ENCODE data around the gene COX7A2. TPM values are rescaled to one million over a fixed set of nuclear protein-coding genes. Genes with fewer than 3 reads are reported as not detected.

The COX7A2 gene
- total RNA-seq, 1 experiment from 2014 or later: 524 TPM

DNA sequence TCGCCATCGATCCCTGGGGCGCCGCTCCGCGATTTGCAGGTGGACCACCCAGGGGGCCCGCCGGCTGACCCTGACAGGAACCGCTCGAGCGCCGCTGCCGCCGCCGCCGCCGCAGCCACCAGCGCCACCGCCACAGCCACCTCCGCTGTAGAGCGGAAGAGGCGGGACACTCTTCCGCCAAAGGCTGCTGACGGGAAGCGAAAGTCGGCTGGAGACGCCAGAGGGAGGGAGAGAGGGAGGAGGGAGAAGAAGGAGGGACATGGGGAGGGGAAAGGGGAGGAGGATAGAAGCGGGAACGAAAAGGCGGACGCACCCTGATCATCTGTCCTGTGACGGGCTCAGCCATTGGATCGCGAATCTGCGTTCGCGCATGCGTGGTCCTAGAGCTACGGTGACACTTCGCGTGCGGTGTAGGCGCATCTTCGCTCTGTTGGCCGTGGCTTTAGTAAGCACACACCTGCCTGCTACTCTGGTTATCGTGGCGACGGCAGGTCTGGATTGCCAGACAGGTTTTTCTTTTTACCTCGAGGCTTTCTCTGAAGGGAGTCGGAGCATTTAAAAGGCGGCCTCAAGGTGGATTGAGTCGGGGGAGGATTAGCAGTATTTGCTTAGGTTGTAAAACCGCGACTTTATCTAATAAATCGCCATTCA lies 41.2 kb upstream of the COX7A2 start, which contains the start of gene TMEM30A:
TSS of gene TMEM30A (minus strand) at position 161 of the 651 bp plus-strand sequence. CDS start at position 7, 154 bp downstream.
- Histone ChIP-seq H3K79me2 (ENCODE audit: low read depth) (peaks cover 62% of the 10 kb centered on the region), H3K27ac (peak within 1 kb of the TSS; percentile 85), H3K9me2 (ENCODE audit: insufficient read depth) (no peaks in the 10 kb centered on the region), H3K4me3 (peak within 1 kb of the TSS; percentile 95), H3K36me3 (ENCODE audit: low read depth) (no peaks in the 10 kb centered on the region), H3K4me2 (peak within 1 kb of the TSS; percentile 91), H3K27me3 (ENCODE audit: insufficient read depth, low read depth) (no peaks in the 10 kb centered on the region), H3F3A (ENCODE audit: insufficient read depth, low read depth) (peaks cover 12% of the 10 kb centered on the region), H3K9me3 (ENCODE audit: insufficient read depth, low read depth) (no peaks in the 10 kb centered on the region), H2AFZ (peak within 1 kb of the TSS; percentile 98), H3K4me1 (replicated peaks; ENCODE audit: insufficient read depth) (peaks cover 54% of the 10 kb centered on the region), H4K20me1 (ENCODE audit: insufficient read depth) (peaks cover 5% of the 10 kb centered on the region; the same call in 1 of the 2 replicates)
- BruUV-seq (replicated peaks): no TSS peak
- peak; percentile 97 to 98 for DNase-seq
- ChIA-PET CTCF (no interaction called here), POLR2A (ENCODE audit: unreplicated experiment) (interaction anchor here (0.5 to 1.1 kb wide), 5 partner anchors 8 to 317 kb away, joined by 3 to 8 read pairs (median 6); partner anchors contain the start of gene SENP6)
- TF ChIP-seq EZH2 (IDR thresholded peaks at IDR 0.05; ENCODE audit: low read depth): no peak
- 0 out of 2 replicates have a peak, but pooled peaks have one; percentile 3 for TF ChIP-seq CTCF (conservative IDR thresholded peaks at IDR 0.05)
- intact Hi-C loops (cut with micrococcal nuclease; ENCODE audit: unreplicated experiment): loop anchor here (1.0 to 10.0 kb wide), 4 partner anchors 16 to 468 kb away; partner anchors contain the start of genes COX7A2 and SENP6

GRCh38 chr6:75283907-75284631 lies 40.5 kb upstream of the COX7A2 start:
- Histone ChIP-seq H3K4me2 (peak overlapping the region; percentile 91), H3K27me3 (ENCODE audit: insufficient read depth, low read depth) (no peaks in the 10 kb centered on the region), H3K4me3 (peak overlapping the region; percentile 95), H2AFZ (peak overlapping the region; percentile 90), H3K36me3 (ENCODE audit: low read depth) (no peaks in the 10 kb centered on the region), H3K9me3 (ENCODE audit: insufficient read depth, low read depth) (no peaks in the 10 kb centered on the region), H3K27ac (peak overlapping the region; percentile 85), H3F3A (ENCODE audit: insufficient read depth, low read depth) (peaks cover 12% of the 10 kb centered on the region), H3K79me2 (ENCODE audit: low read depth) (peaks cover 69% of the 10 kb centered on the region), H3K4me1 (replicated peaks; ENCODE audit: insufficient read depth) (peaks cover 54% of the 10 kb centered on the region), H3K9me2 (ENCODE audit: insufficient read depth) (no peaks in the 10 kb centered on the region), H4K20me1 (ENCODE audit: insufficient read depth) (peaks cover 5% of the 10 kb centered on the region; the same call in 1 of the 2 replicates)
- CTCF ChIA-PET: no interaction called here
- TF ChIP-seq EZH2 (IDR thresholded peaks at IDR 0.05; ENCODE audit: low read depth) (no peak), CTCF (conservative IDR thresholded peaks at IDR 0.05) (0 out of 2 replicates have a peak, but pooled peaks have one; percentile 8)
- intact Hi-C loops (cut with micrococcal nuclease; ENCODE audit: unreplicated experiment): loop anchor here (1.0 to 10.0 kb wide), 4 partner anchors 15 to 468 kb away; partner anchors contain the start of genes COX7A2 and SENP6
- TSS peak; percentile 50 for BruUV-seq (replicated peaks)
- POLR2A ChIA-PET (ENCODE audit: unreplicated experiment): interaction anchor here (0.5 to 1.1 kb wide), 2 partner anchors 9 to 240 kb away, joined by 3 to 8 read pairs; no protein-coding TSS in a partner anchor
- DNase-seq: peak; percentile 24 to 38

- ChIA-PET POLR2A (ENCODE audit: unreplicated experiment) (no interaction called here), CTCF (interaction anchor here (0.6 kb wide), 1 partner anchor 71 kb away, joined by 3 read pairs; no protein-coding TSS in a partner anchor)
- Histone ChIP-seq H3K4me3 (peak overlapping the region; percentile 95; the same call in 1 of the 2 replicates), H3K27me3 (ENCODE audit: insufficient read depth, low read depth) (no peaks in the 10 kb centered on the region), H3K36me3 (ENCODE audit: low read depth) (no peaks in the 10 kb centered on the region), H3F3A (ENCODE audit: insufficient read depth, low read depth) (peaks cover 12% of the 10 kb centered on the region), H2AFZ (no peak overlapping the region), H3K79me2 (ENCODE audit: low read depth) (peaks cover 81% of the 10 kb centered on the region), H3K9me3 (ENCODE audit: insufficient read depth, low read depth) (no peaks in the 10 kb centered on the region), H3K27ac (no peak overlapping the region), H3K4me1 (replicated peaks; ENCODE audit: insufficient read depth) (peaks cover 43% of the 10 kb centered on the region), H3K9me2 (ENCODE audit: insufficient read depth) (no peaks in the 10 kb centered on the region), H4K20me1 (ENCODE audit: insufficient read depth) (peaks cover 5% of the 10 kb centered on the region; the same call in 1 of the 2 replicates), H3K4me2 (peak overlapping the region; percentile 91)
- intact Hi-C loops (cut with micrococcal nuclease; ENCODE audit: unreplicated experiment): loop anchor here (5.0 to 10.0 kb wide), 2 partner anchors 322 to 470 kb away; partner anchors contain the start of gene SENP6
- no TSS peak for BruUV-seq (replicated peaks)
- TF ChIP-seq CTCF (conservative IDR thresholded peaks at IDR 0.05) (no peak), EZH2 (IDR thresholded peaks at IDR 0.05; ENCODE audit: low read depth) (no peak)
- no peak for DNase-seq
Measured at GRCh38 chr6:75282706-75283105, 39.1 kb upstream of the COX7A2 start.
